A673 (cell line): Measurements from ENCODE around the gene NCKAP1. TPM values are rescaled to one million over a fixed set of nuclear protein-coding genes. Genes with fewer than 3 reads are reported as not detected.
A peak's percentile ranks its signal among the peaks of the same experiment; 100 is the strongest.

Experiments used
- BruUV-seq: library from RNA; stranded (reverse); fragments of 400-500 nt; replicated peaks from 2 replicates; lab custom pipeline; 2021; lab: Mats Ljungman, UMichigan
- CTCF ChIA-PET: fragments of 300-600 bp; sonication (Branson Sonifier 250); formaldehyde crosslinking; loops from one replicate; lab custom pipeline; 2022; ENCODE audit warnings: antibody characterized with exemption; lab: Charles Lee
- POLR2A ChIA-PET: fragments of 300-600 bp; sonication (Branson Sonifier 250); formaldehyde crosslinking; loops from one replicate; lab custom pipeline; 2022; ENCODE audit warnings: antibody characterized with exemption; ENCODE audit not compliant: low non-redundant PET; lab: Charles Lee
- DNase-seq: peaks from one replicate; pipeline ENCODE4 v3.0.0-alpha.2; 2015; ENCODE audit warnings: low spot score
- H3K27ac ChIP-seq: fragments of 200-600 bp; sonication (generic); 2 replicates; pipeline ENCODE4 v1.5.1; 2016; ENCODE audit warnings: mixed run types, low read depth, mild to moderate bottlenecking, mixed read lengths, antibody characterized with exemption, low read length; ENCODE audit not compliant: poor library complexity, severe bottlenecking
- H3K27me3 ChIP-seq: fragments of 200-600 bp; sonication (generic); replicated peaks from 2 replicates; pipeline ENCODE4 v1.6.1; 2017; ENCODE audit warnings: mixed run types, low read depth, mild to moderate bottlenecking, mixed read lengths, antibody characterized with exemption, low read length; ENCODE audit not compliant: insufficient read depth, poor library complexity
- H3K36me3 ChIP-seq: fragments of 200-600 bp; sonication (generic); 2 replicates; pipeline ENCODE4 v1.6.1; 2016; ENCODE audit warnings: mixed run types, mild to moderate bottlenecking, mixed read lengths, antibody characterized with exemption, low read length; ENCODE audit not compliant: insufficient read depth, poor library complexity, severe bottlenecking
- H3K4me1 ChIP-seq: fragments of 200-600 bp; sonication (generic); 2 replicates; pipeline ENCODE4 v1.6.1; 2017; ENCODE audit warnings: mixed run types, mild to moderate bottlenecking, mixed read lengths, antibody characterized with exemption, low read length; ENCODE audit not compliant: insufficient read depth, poor library complexity, severe bottlenecking
- H3K4me3 ChIP-seq: fragments of 200-600 bp; sonication (generic); 2 replicates; pipeline ENCODE4 v1.5.1; 2016; ENCODE audit warnings: low read depth, mixed run types, mild to moderate bottlenecking, mixed read lengths, low read length; ENCODE audit not compliant: poor library complexity, severe bottlenecking
- H3K9me3 ChIP-seq: fragments of 200-600 bp; sonication (generic); 2 replicates; pipeline ENCODE4 v1.6.1; 2016; ENCODE audit warnings: mixed run types, low read depth, mild to moderate bottlenecking, mixed read lengths, antibody characterized with exemption, low read length; ENCODE audit not compliant: poor library complexity, severe bottlenecking
- EZH2 ChIP-seq: fragments of 200-600 bp; sonication (generic); IDR thresholded peaks from 2 replicates; pipeline ENCODE4 v1.6.1; 2017; ENCODE audit warnings: borderline replicate concordance, low read depth, mild to moderate bottlenecking, mixed read lengths, antibody characterized with exemption, low read length; ENCODE audit not compliant: poor library complexity, severe bottlenecking
- intact Hi-C: fragments of 100-400 bp; cut with micrococcal nuclease; formaldehyde crosslinking; loops from one replicate; pipeline ENCODE4 v1.10.0; 2022; ENCODE audit not compliant: unreplicated experiment
- total RNA-seq: library from RNA; stranded (reverse); gene quantifications from 2 replicates; pipeline ENCODE4 v1.2.3, GENCODE V29; 2021
- TF ChIP-seq, protein P1 (sequence below): fragments of 300-800, 200-600 bp; sonication (generic); conservative IDR thresholded peaks from 2 replicates; pipeline ENCODE4 v1.5.1; 2017; ENCODE audit warnings: low read depth, mild to moderate bottlenecking, antibody characterized with exemption, low read length, moderate library complexity, mixed read lengths

The NCKAP1 gene
- total RNA-seq, 1 experiment from 2014 or later = 153 TPM

DNA sequence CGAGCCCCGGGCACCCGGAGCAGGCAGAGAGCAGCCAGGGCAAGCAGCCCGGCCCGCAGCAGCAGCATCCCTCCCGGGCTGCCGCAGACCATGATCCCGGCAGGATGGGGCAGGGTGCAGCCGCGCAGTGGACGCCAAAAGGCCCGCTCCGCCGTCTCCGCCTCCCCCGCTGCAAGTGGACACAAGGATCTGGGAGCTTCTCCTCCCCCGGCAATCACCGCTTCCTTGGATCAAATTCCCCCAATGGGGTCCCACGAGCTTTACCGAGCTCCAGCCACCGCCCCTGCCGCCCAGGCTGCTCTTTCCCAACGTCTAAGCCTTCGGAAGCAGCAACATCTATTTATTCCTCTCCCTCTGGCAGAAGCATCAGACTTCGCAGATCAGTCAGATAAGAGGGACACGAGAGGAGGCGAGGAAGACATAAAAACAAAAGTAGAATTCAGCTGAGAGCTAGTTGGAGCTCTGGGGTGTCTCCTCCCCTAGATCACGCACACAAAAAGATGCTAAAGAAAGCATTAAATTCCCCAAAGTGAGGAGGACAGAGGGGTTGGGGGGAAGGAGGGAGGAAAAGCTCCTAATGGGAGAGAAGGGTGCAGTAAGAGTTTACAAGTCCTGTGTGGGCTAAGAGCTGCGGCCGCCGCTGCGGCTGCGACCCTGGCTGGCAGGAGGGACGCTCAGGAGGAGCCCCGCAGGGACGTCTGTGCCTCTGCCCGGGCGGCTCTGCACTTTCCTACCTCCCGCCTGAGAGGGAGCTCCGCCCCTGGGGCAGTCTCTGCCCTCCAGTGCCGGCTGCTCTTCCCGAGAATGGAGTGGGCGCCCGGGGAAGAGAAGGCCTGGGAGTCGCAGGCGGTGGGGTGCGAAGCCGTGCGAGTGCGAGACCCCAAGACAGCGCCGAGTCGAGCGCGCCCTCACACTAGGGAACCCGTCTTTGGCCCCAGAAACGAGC lies 171.5 kb downstream of the NCKAP1 start, which contains the start of gene FRZB:
FRZB (minus strand) TSS at position 177 of the 946 bp plus-strand sequence; CDS start at position 92, 85 bp downstream.
- intact Hi-C loops = loop anchor here (5.0 kb wide), 1 partner anchor 79 kb away; no protein-coding TSS in a partner anchor
- peak; percentile 69 for DNase-seq
- BruUV-seq = no TSS peak
- no peaks in the 10 kb centered on the region for H3K36me3 ChIP-seq
- peak within 1 kb of the TSS; percentile 49 for H3K27ac ChIP-seq
- CTCF ChIA-PET = no interaction called here
- peak within 1 kb of the TSS; percentile 50 for H3K4me3 ChIP-seq
- peaks cover 21% of the 10 kb centered on the region for H3K4me1 ChIP-seq
- no peaks in the 10 kb centered on the region for H3K27me3 ChIP-seq
- H3K9me3 ChIP-seq = no peaks in the 10 kb centered on the region
- POLR2A ChIA-PET = interaction anchor here (0.5 kb wide), 1 partner anchor 26 kb away, joined by 3 read pairs; no protein-coding TSS in a partner anchor
- TF ChIP-seq EZH2 = no peak
- TF ChIP-seq, protein P1, sequence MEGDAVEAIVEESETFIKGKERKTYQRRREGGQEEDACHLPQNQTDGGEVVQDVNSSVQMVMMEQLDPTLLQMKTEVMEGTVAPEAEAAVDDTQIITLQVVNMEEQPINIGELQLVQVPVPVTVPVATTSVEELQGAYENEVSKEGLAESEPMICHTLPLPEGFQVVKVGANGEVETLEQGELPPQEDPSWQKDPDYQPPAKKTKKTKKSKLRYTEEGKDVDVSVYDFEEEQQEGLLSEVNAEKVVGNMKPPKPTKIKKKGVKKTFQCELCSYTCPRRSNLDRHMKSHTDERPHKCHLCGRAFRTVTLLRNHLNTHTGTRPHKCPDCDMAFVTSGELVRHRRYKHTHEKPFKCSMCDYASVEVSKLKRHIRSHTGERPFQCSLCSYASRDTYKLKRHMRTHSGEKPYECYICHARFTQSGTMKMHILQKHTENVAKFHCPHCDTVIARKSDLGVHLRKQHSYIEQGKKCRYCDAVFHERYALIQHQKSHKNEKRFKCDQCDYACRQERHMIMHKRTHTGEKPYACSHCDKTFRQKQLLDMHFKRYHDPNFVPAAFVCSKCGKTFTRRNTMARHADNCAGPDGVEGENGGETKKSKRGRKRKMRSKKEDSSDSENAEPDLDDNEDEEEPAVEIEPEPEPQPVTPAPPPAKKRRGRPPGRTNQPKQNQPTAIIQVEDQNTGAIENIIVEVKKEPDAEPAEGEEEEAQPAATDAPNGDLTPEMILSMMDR = no peak

GRCh38 chr2:182866095-182866460 lies 172.2 kb downstream of the NCKAP1 start:
- Histone ChIP-seq H3K36me3 (no peaks in the 10 kb centered on the region), H3K9me3 (no peaks in the 10 kb centered on the region), H3K4me1 (peaks cover 21% of the 10 kb centered on the region), H3K27me3 (no peaks in the 10 kb centered on the region), H3K4me3 (peak overlapping the region; percentile 50), H3K27ac (no peak overlapping the region)
- no TSS peak for BruUV-seq
- TF ChIP-seq, protein P1 = no peak
- TF ChIP-seq EZH2 = no peak
- ChIA-PET POLR2A (interaction anchor here (0.5 kb wide), 1 partner anchor 26 kb away, joined by 3 read pairs; no protein-coding TSS in a partner anchor), CTCF (no interaction called here)
- intact Hi-C loops = loop anchor here (5.0 kb wide), 1 partner anchor 79 kb away; no protein-coding TSS in a partner anchor
- no peak for DNase-seq

GRCh38 chr2:182864949-182865570 lies 173.2 kb downstream of the NCKAP1 start:
- H3K4me1 ChIP-seq = peaks cover 21% of the 10 kb centered on the region
- H3K4me3 ChIP-seq = peak overlapping the region; percentile 50
- ChIA-PET POLR2A (no interaction called here), CTCF (no interaction called here)
- H3K9me3 ChIP-seq = no peaks in the 10 kb centered on the region
- no TSS peak for BruUV-seq
- intact Hi-C loops = loop anchor here (5.0 kb wide), 1 partner anchor 78 kb away; no protein-coding TSS in a partner anchor
- no peaks in the 10 kb centered on the region for H3K27me3 ChIP-seq
- DNase-seq = no peak
- no peak overlapping the region for H3K27ac ChIP-seq
- H3K36me3 ChIP-seq = no peaks in the 10 kb centered on the region
- TF ChIP-seq, protein P1 = no peak
- no peak for TF ChIP-seq EZH2
